Hepatocyte (in vitro differentiated cells): ENCODE measurements around the gene SLC2A13.

Experiments used
- CTCF ChIP-seq: fragments of 200-600 bp; sonication (generic); IDR thresholded peaks from 2 replicates; pipeline ENCODE4 v1.5.1; 2016; ENCODE audit warnings: antibody characterized with exemption, mild to moderate bottlenecking; ENCODE audit not compliant: poor library complexity
- EZH2 ChIP-seq: fragments of 200-600 bp; sonication (generic); IDR thresholded peaks from 2 replicates; pipeline ENCODE4 v1.6.1; 2016; ENCODE audit warnings: antibody characterized with exemption, mild to moderate bottlenecking, borderline replicate concordance

DNA sequence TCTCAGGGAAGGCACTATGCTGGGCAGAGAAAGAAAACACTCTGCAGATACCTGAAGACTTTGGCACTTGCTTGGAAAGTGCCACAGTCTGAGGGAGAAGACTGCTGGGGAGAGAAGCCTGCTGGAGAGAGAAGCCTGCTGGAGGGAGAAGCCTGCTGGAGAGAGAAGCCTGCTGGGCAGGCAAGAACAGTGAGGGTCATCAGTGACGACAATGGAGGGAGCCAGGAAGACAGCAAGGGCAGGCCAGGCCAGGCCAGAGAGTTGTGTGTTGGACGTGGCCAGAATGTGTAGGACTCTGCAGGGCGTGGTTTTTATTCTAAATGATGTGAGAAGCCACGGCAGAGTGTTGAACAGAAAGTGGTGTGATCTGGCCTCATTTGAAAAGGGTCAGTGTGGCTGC is 301.0 kb downstream of the SLC2A13 start:
- TF ChIP-seq EZH2 (no peak), CTCF (no peak)
